Stomach (tissue), 9 donors: Measurements from ENCODE around the gene SNTA1. TPM values are rescaled to one million over a fixed set of nuclear protein-coding genes. Genes with fewer than 3 reads are reported as not detected.

Source experiments
- DNase-seq, 2 donors: peaks; one replicate each; pipeline versions ENCODE4 v3.0.0 to v3.0.0-alpha.2; 2013 to 2019
- H3K27ac ChIP-seq, 5 donors: fragments of 200-600 bp in 4 of 5; sonication (generic) in 4 of 5; one replicate each; pipeline ENCODE4 v1.5.1; 2013 to 2019; ENCODE audit warnings: mild to moderate bottlenecking in 1 of 5, moderate library complexity in 1 of 5
- H3K27me3 ChIP-seq, 3 donors: fragments of 200-600 bp; sonication (generic); one replicate each; pipeline ENCODE4 v1.5.1; 2017 to 2019; ENCODE audit warnings: mixed run types in 1 of 3
- H3K36me3 ChIP-seq, 4 donors: fragments of 200-600 bp; sonication (generic); 1 replicate in 3 of 4; 2 replicates in 1 of 4; pipeline ENCODE4 v1.5.1; 2016 to 2019
- H3K4me1 ChIP-seq, 4 donors: fragments of 200-600 bp; sonication (generic); one replicate each; pipeline ENCODE4 v1.5.1; 2016 to 2019
- H3K4me3 ChIP-seq, 4 donors: fragments of 200-600 bp; sonication (generic) in 3 of 4; one replicate each; pipeline ENCODE4 v1.5.1; 2016 to 2019; ENCODE audit warnings: mild to moderate bottlenecking in 1 of 4
- H3K9me3 ChIP-seq, 4 donors: fragments of 200-600 bp; sonication (generic); one replicate each; pipeline ENCODE4 v1.5.1; 2016 to 2019
- CTCF ChIP-seq, 7 experiments: fragments of 450-650 bp in 4 of 7; fragments of 200-600 bp in 3 of 7; sonication (generic) in 3 of 7; IDR thresholded peaks; one replicate each; pipeline ENCODE4 v1.5.1; 2016 to 2019; ENCODE audit warnings: antibody characterized with exemption in 7 of 7, control low read depth in 2 of 7, mild to moderate bottlenecking in 1 of 7
- EP300 ChIP-seq: sonication (generic); formaldehyde crosslinking; IDR thresholded peaks from one replicate; pipeline ENCODE4 v1.6.1; 2017; ENCODE audit warnings: antibody characterized with exemption
- POLR2A ChIP-seq, 4 donors: fragments of 450-650 bp; IDR thresholded peaks; one replicate each; pipeline ENCODE4 v1.6.1; 2016; ENCODE audit warnings: antibody characterized with exemption in 4 of 4, control low read depth in 2 of 4, mild to moderate bottlenecking in 1 of 4, moderate library complexity in 1 of 4
- POLR2AphosphoS5 ChIP-seq, 3 donors: sonication (generic); formaldehyde crosslinking; IDR thresholded peaks; one replicate each; pipeline ENCODE4 v1.6.1; 2016; ENCODE audit warnings: antibody characterized with exemption in 3 of 3
- WGBS, 5 donors: extraction: QIAGEN DNeasy Blood & Tissue Kit in 3 of 5; methylation state at CpG; one replicate each; pipeline versions ENCODE4 v1.1.5 to v1.1.7; 2013 to 2018; 5-methylcytosine and 5-hydroxymethylcytosine counted together
- intact Hi-C: fragments of 100-400 bp; cut with DNase I; formaldehyde crosslinking; loops from one replicate; pipeline ENCODE4 v1.15.1; 2023; ENCODE audit warnings: low total_unique reads
- polyA plus RNA-seq, 3 donors: library from polyadenylated mRNA; stranded (reverse); fragments of 200-250 nt; gene quantifications; one replicate each; pipeline ENCODE4 v1.2.3, GENCODE V29; 2013
- total RNA-seq, 5 donors: library from RNA; depleted of rRNA; stranded (reverse); fragments of >200 nt; gene quantifications; one replicate each; pipeline versions ENCODE4 v1.1.0 to v1.2.3, GENCODE V29; 2014 to 2016
- donor health status: healthy with polysubstance abuse.
- donor health status: Bipolar disorder and iron deficiency.
- donor health status: healthy.

Gene SNTA1
- total and polyA plus RNA-seq, 8 donors: 8.8 to 40.8 (median 22.6) TPM

- intact Hi-C loops: no loop called here
- Histone ChIP-seq H3K36me3 (peaks cover 17 to 77% (median 54%) of the 10 kb centered on the region in 4 donors), H3K27ac (no peak overlapping the region), H3K4me1 (peaks cover 0 to 18% (median 4%) of the 10 kb centered on the region in 4 donors), H3K4me3 (no peak overlapping the region), H3K27me3 (no peaks in the 10 kb centered on the region), H3K9me3 (no peaks in the 10 kb centered on the region)
- TF ChIP-seq CTCF (IDR thresholded peaks at IDR 0.05) (no peak), POLR2AphosphoS5 (IDR thresholded peaks at IDR 0.05) (no peak), EP300 (no peak), POLR2A (IDR thresholded peaks at IDR 0.05) (no peak)
- no peak for DNase-seq
- WGBS, 5 donors: 58 to 95% (median 88%) methylated on average over 1 to 8 of the region's 8 CpGs
Measured at GRCh38 chr20:33412484-33412838, 31.1 kb downstream of the SNTA1 start.

- H3K36me3 ChIP-seq: peaks cover 17 to 77% (median 58%) of the 10 kb centered on the region in 4 donors
- intact Hi-C loops: no loop called here
- TF ChIP-seq POLR2A (IDR thresholded peaks at IDR 0.05) (no peak), EP300 (no peak), POLR2AphosphoS5 (IDR thresholded peaks at IDR 0.05) (no peak), CTCF (IDR thresholded peaks at IDR 0.05) (no peak)
- H3K4me1 ChIP-seq: peaks cover 0 to 18% (median 4%) of the 10 kb centered on the region in 4 donors
- H3K27ac ChIP-seq: no peak overlapping the region
- 90 to 97% (median 96%) methylated on average over 7 of the region's 7 CpGs for WGBS, 5 donors
- no peaks in the 10 kb centered on the region for H3K27me3 ChIP-seq
- H3K4me3 ChIP-seq: no peak overlapping the region
- no peak for DNase-seq
- no peaks in the 10 kb centered on the region for H3K9me3 ChIP-seq
Measured at GRCh38 chr20:33411711-33412483, 31.7 kb downstream of the SNTA1 start.

GRCh38 chr20:33411242-33411641, 32.3 kb downstream of the SNTA1 start:
- Histone ChIP-seq H3K27ac (no peak overlapping the region), H3K4me1 (peaks cover 0 to 15% (median 3%) of the 10 kb centered on the region in 4 donors), H3K36me3 (peaks cover 17 to 82% (median 64%) of the 10 kb centered on the region in 4 donors), H3K9me3 (no peaks in the 10 kb centered on the region), H3K27me3 (no peaks in the 10 kb centered on the region), H3K4me3 (no peak overlapping the region)
- intact Hi-C loops: no loop called here
- TF ChIP-seq POLR2AphosphoS5 (IDR thresholded peaks at IDR 0.05) (no peak), EP300 (no peak), CTCF (IDR thresholded peaks at IDR 0.05) (no peak), POLR2A (IDR thresholded peaks at IDR 0.05) (no peak)
- DNase-seq: no peak
- WGBS, 5 donors: 83 to 91% (median 90%) methylated on average over 7 of the region's 7 CpGs

- no peaks in the 10 kb centered on the region for H3K27me3 ChIP-seq
- TF ChIP-seq EP300 (no peak), POLR2A (IDR thresholded peaks at IDR 0.05) (no peak), POLR2AphosphoS5 (IDR thresholded peaks at IDR 0.05) (no peak), CTCF (IDR thresholded peaks at IDR 0.05) (no peak)
- no peak for DNase-seq
- peaks cover 17 to 86% (median 64%) of the 10 kb centered on the region in 4 donors for H3K36me3 ChIP-seq
- H3K4me1 ChIP-seq: peaks cover 0 to 9% (median 0%) of the 10 kb centered on the region in 4 donors
- intact Hi-C loops: no loop called here
- WGBS, 5 donors: 92 to 96% (median 94%) methylated on average over 15 of the region's 15 CpGs
- H3K4me3 ChIP-seq: no peak overlapping the region
- H3K9me3 ChIP-seq: no peaks in the 10 kb centered on the region
- no peak overlapping the region for H3K27ac ChIP-seq
Measured at GRCh38 chr20:33410081-33410742, 33.4 kb downstream of the SNTA1 start.
